Glomerular visceral epithelial cell (primary cell): ENCODE results near the gene GLI2.
A peak's percentile ranks its signal among the peaks of the same experiment; 100 is the strongest.

Source experiments
- DNase-seq: peaks from one replicate; pipeline ENCODE4 v3.0.0-alpha.2; 2016; ENCODE audit errors: extremely low spot score

GLI2 gene

DNA sequence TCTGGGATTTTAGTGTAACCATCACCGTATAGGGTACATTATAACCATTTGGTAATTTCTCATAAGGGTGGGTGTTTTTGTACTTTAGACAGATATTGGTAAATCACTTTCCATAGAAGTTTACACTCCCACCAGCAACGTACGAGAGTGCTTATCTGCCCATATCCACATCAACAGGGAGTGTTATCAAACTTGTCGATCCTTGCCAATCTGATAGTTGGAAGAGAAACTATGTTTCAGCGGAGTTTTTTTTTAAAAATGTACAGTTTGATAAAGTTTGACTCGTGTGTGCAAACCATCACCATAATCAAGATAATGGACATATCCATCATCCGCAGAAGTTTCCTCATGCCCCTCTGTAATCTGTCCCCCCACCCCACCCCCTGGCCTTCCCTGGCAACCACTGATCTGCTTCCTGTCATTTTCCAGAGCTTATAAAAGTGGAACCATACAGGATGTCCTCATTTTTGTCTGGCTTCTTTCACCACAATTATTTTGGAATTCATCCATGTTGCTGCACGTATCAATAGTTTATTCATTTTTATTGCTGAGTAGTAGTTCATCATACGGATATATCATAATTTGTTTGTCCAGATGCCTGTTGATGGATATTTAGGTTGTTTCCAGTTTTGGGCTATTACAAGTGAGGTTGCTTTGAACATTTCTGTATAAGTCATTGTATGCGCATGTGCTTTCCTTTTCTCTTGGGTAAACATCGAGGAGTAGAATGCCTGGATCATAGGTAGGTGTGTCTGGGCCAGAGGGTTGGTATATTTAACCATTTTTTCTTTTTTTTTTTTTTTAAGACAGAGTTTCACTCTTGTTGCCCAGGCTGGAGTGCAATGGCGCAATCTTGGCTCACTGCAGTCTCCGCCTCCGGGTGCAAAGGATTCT lies 18.6 kb downstream of the GLI2 start:
- no peak for DNase-seq

GRCh38 chr2:120758181-120759144 lies 22.8 kb downstream of the GLI2 start:
- DNase-seq = no peak

DNA sequence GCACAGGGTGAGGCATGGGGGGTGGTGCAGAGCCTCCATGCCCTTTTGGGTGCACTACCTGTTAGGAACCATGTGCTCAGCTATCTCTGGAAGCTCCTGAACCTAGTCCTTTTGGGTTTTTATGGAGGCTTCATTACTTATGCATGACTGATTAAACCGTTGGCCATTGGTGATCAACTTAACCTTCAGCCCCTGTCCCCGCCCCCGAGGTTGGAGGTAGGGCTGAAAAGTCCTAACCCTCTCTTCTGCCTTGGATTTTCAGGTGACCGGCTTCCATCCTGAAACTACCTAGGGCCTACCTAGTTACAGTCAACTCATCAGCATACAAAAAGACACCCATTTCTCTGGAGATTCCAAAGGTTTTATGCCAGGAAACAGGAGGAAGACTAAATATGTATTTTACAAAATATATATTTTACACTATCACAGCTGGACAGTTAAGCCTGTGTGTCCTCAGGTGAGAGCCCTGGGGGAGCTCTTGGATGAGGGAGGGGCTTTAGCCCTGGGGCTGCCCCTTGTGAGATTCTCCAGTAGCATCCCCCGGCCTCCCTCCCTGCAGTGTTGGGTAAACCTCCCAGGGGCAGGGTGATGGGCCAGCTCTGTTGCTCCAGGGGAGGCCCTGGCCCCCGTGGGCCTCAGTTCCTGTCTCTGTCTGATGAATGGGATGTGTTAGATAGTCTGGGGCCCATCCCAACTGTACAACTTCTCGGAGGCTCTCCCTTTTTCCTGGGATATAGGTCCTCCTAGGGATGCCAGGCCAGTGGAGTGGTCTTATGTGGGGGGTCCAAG lies 24.1 kb downstream of the GLI2 start:
- DNase-seq = no peak

GRCh38 chr2:120760446-120761135 lies 24.9 kb downstream of the GLI2 start:
- peak; percentile 58 for DNase-seq

- no peak for DNase-seq
Observed at GRCh38 chr2:120761164-120761861, 25.6 kb downstream of the GLI2 start.

- DNase-seq = no peak
Observed at GRCh38 chr2:120761911-120762310, 26.2 kb downstream of the GLI2 start.

DNA sequence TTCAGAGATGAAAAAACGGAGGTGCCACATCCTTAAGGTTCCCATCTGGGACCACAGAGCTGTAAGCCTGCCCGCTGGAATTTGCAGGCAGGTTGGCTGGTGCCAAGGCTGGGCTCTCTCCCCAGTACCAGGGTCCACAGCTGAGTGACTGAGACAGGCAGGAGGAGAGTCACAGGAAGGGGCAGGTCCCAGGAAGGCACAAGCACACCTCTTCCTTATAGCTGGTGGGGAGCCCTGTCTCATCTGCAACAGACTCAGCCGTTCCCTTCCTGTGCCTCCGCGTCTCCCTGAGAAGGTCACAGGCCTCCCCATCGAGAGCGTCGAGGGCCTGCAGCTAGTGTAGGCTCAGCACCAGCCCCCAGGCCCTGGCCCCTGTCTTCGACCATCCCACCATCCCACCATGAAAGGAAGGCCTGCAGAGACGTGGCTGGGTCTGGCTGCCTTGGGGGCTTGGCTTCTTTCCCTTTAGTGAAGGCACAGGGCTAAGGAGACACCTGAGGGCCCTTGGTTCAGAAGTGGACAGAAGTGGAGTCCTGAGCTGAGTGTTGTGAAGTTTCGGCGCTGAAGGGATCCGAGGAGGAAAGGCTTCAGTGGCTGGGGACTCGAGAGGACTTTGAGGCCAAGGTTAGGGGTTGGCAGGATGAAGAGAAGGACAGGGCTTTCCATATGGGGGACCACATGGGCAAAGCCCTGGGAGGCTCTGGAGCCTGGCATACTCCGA lies 26.8 kb downstream of the GLI2 start:
- DNase-seq = no peak

DNA sequence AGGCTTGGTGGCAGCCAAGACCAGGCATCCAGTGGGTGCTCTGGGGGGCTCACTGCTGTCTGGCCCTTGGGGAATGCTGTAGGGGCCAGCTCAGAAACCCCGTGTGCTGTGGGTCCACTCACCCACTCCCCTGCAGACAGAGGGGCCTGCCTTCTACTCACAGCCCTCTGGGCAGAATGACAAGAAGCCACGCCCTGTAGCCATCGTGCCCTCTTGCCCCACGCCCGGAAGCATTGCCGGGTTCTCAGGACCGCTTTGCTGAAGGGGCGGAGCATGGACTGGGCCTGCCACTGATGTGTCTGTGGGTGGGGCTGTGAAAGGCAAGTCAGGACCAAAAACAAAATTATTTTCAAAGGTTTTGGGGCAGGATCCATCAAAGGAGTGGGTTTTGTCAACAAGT lies 27.8 kb downstream of the GLI2 start:
- DNase-seq = no peak

DNA sequence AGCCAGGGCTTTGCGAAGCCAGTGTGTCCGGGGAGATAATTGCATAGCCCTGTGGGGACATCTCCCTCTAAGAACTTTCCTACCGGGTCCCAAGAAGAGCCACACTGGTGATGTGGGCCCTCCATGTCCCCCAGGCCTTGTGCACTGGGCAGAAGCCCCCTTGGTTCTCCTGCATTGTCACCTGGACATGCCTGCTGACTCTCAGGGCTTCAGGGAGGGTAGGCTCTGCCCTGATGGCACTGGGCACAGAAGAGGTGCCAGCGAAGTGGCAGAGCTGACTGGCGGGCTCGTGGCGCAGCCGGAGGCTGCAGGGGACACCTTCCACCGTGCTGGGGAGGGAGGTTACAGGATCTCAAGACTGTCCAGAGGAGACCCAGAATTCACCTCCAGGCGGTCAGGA lies 28.3 kb downstream of the GLI2 start:
- DNase-seq = no peak

- DNase-seq = no peak
Observed at GRCh38 chr2:120764492-120764891, 28.8 kb downstream of the GLI2 start.

- DNase-seq = no peak
Observed at GRCh38 chr2:120764991-120765677, 29.5 kb downstream of the GLI2 start.

DNA sequence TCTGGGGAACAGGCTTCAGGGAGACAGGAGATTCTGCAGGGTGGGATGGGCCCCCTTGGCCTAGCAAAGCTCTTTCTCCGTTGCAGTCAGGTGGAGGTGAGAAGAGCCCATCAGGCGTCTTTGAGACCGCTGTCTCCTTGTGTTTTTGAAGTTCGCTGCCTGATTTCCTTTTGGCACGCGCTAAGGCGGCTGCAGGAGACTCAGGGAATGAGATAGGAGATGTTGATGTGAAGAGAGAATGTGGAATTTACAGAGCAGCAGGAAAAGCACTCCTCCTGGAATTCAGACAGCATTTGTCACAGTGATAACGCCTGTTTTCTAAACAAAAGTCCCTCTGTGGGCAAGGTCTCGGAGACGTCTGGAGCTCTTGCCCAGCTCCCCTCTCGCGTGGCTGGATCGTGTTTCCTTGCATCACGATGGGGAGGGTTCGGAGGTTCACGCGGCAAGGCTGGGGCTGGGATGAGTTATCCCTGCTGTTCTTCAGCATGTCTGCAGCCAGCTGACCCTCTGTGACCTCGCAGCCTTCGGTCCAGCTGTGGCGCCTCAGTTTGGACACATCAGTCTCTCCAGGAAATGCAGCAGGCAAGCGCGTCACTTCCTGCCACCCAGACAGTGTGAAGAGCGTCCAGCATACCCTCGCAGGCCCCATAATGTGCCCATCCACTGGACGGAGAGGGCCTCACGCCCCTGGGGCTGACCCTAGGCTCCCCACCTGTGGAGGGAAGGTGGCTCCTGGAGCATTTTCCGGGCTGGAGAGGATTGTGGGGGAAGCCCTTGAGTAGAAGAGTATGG lies 30.2 kb downstream of the GLI2 start:
- no peak for DNase-seq

DNA sequence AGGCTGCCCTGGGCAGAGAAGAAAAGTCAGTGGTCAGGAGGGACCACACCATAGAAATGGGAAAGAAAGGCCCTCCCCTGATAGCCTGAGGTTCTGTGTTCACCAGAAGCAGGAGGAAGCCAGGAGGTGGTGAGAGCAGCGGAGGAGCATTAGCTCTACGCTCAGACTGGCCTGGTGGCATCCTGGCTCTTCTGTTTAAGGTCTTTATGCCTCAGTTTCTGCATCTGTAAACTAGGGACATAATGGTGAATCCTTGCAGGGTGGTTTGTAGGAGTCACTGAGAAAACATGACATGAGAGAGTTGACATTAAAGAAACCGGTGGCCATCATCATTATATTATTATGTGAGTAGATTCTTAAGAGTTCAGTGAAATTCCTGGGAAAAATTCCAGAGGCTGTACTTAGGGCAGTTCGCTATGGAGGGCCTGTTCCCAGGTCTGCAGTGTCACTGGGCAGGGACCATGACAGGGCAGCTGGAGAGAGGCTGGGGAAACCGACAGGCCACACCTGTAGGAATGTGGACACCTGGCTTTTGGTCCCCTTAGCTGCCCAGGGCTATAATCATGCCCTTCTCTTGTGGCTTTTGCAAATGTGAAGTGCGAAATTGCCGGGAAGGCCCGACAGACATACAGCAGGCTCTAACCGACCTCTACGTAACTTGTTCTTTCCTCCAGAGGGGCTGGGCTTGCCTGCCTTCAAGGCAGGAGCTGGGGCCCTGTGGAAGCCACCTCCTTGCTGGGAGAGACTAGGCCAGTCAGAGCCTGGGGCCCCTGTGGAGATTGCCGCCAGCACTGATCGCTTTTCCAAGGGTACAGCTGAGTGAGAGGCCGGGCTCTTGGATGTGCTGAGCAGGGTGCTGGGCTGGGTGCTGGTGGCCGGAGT lies 31.0 kb downstream of the GLI2 start:
- DNase-seq = no peak

DNA sequence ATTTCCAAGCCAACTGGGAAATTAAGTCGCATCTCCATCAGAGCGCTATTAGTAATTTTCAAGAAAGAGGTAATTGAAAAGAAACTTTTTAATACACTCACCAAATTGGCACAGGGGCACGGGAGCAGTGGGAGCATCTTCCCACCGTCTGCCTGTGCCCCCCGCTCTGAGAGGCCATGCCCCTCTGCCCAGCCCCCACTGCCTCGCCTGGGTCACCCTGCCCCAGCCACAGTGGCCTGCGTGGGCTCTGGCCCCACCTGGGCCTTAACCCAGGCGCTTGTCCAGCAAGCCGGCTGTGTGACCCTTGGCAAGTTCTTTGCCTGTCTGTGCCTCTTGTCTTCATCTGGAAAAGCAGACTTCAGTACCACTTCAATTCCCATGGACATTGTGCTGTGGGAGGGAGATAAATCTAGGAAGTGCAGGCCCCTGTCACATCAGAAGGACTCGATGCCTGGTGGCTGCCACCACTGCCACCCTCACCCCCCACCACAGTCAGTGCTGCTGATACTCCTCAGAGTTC lies 31.9 kb downstream of the GLI2 start:
- no peak for DNase-seq

DNA sequence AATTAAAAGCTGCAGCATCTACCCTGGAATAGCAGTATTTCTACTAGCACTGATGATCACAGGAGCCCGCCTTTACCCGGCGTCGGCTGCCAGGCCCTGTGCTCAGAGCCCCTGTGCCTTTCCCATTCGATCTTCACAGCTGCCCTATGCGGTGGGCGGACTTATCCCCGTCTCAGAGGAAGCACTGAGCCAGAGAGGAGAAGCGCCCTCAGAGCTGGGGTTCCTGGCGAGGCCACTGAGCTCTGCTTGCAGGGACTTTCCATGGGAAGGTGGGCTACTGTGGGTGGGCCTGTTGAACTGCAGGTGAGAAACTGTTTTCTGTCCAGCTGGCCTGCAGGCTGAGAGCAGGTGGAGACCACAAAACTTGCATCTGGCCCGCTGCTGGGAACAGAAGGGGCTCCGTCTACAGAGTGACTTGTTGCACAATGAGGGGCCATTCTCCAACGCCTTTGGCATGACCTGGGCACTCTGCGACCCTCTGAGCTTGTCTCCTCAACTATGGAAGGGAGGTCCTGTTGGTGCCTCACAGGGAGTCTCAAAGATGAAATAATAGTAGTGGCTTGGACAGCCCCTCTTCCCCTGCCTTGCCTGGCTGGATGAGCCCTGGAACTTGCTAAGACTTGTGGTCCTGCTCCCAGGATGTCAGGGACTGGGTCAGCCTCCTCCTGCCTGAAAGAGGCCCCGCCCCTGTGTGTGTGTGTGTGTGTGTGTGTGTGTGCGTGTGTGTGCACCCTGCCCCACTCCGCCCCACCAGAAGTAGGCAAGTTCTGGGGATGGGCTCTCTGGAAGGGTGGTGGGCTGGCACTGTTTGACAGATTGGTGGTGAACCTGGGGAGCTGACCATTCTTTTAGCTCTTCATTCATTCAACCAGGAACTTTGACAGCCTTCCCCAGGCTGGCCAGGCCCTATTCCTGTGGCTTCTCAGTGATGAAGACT lies 32.7 kb downstream of the GLI2 start:
- no peak for DNase-seq
